ENCODE measurements around the gene LEPR. TPM values are rescaled to one million over a fixed set of nuclear protein-coding genes. Genes with fewer than 3 reads are reported as not detected.
A peak's percentile ranks its signal among the peaks of the same experiment; 100 is the strongest.

Gene LEPR
- total RNA-seq (10 to 100 TPM in 2 of 4 donors, 1 to 10 TPM in 2; 5.3 to 24.7 (median 9.9) TPM), polyA plus RNA-seq (1 to 10 TPM in 1 of 3 donors, under 1 TPM in 2; 0.46 to 2.6 (median 0.60) TPM)

DNA sequence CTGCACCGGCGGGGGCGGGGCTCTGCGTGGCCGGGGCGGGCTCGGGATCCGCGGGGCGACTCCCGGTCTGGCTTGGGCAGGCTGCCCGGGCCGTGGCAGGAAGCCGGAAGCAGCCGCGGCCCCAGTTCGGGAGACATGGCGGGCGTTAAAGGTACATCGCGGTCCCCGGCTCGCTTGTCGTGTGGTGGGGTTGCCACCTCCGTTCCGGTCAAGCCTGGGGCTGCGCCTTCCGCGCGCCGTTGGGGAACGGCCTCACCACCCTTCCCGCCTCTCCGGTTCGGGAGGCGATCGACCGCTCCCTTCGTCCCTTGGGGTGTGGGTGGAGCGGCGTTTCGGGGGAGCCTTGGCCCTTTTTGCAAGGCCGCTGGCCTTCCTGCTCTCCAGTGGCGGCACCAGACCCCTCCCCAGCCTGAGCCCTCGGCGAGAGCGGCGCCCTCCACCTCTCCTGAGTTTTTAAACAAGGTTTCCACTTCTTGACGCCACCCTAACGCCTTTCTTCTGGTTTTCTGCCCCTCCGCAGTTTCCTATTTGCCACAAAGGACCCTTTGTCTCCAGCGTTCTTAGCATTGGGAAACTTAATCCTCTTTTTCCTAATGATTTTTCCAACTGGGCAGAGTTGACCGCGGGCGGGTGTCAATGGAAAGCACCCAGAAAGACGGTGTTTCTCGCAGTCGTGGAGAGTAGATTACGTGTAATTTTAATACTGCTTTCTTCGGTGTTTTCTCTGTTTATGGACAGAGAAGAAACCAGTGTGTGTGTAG, at the start of gene LEPR, which contains the start of gene LEPROT:
TSS of gene LEPR (plus strand) at position 79 of the 761 bp plus-strand sequence. CDS start 144,898 bp downstream, outside the sequence.
TSS of gene LEPROT (plus strand) at position 79 of the 761 bp plus-strand sequence. CDS start at position 136, 57 bp downstream.
- 0 to 1% methylated on average over 60 of the region's 60 CpGs for WGBS, 2 donors
- Histone ChIP-seq H3K27ac (peak within 1 kb of the TSS; percentile 96 to 99 (median 98)), H3K4me1 (peaks cover 0 to 37% (median 33%) of the 10 kb centered on the region in 4 donors), H3K4me3 (peak within 1 kb of the TSS; percentile 88 to 95 (median 92)), H3K27me3 (no peaks in the 10 kb centered on the region), H3K36me3 (peaks cover 0 to 8% (median 3%) of the 10 kb centered on the region in 4 donors), H3K9me3 (no peaks in the 10 kb centered on the region)
- peak; percentile 64 for DNase-seq
- intact Hi-C loops (cut with DNase I), result loop anchor here (5.0 kb wide), 2 partner anchors 273 to 353 kb away; partner anchors contain the start of gene AK4
- TF ChIP-seq POLR2A (IDR thresholded peaks at IDR 0.05) (peak; percentile 61 to 72), POLR2AphosphoS5 (IDR thresholded peaks at IDR 0.05) (peak; percentile 82 to 94 (median 92)), EP300 (IDR thresholded peaks at IDR 0.05) (no peak)
- TF ChIP-seq, protein P1, sequence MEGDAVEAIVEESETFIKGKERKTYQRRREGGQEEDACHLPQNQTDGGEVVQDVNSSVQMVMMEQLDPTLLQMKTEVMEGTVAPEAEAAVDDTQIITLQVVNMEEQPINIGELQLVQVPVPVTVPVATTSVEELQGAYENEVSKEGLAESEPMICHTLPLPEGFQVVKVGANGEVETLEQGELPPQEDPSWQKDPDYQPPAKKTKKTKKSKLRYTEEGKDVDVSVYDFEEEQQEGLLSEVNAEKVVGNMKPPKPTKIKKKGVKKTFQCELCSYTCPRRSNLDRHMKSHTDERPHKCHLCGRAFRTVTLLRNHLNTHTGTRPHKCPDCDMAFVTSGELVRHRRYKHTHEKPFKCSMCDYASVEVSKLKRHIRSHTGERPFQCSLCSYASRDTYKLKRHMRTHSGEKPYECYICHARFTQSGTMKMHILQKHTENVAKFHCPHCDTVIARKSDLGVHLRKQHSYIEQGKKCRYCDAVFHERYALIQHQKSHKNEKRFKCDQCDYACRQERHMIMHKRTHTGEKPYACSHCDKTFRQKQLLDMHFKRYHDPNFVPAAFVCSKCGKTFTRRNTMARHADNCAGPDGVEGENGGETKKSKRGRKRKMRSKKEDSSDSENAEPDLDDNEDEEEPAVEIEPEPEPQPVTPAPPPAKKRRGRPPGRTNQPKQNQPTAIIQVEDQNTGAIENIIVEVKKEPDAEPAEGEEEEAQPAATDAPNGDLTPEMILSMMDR (IDR thresholded peaks at IDR 0.05), result no peak

DNA sequence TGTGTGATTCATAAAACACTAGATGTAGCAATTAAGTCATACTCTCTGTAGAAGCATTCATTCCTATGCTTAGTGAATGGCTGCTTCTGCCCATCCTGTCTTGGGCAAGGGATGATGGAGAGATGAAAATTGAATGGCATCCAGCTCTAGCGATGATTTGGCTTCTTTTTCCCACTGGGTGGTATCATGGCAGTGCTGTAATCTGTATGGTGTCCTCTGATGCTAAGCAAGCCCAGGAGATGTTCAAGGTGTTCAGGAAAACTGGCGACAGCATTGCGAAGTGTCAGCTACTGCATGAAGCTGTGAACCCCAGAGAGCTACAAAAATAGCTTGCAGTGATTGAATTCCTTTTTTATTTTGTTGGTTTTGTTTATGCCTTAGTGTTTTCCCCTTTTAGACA, 48.9 kb upstream of the LEPR start:
- no peak for DNase-seq
- Histone ChIP-seq H3K4me1 (no peaks in the 10 kb centered on the region), H3K36me3 (no peaks in the 10 kb centered on the region), H3K9me3 (no peaks in the 10 kb centered on the region), H3K4me3 (no peak overlapping the region), H3K27me3 (no peaks in the 10 kb centered on the region), H3K27ac (no peak overlapping the region)
- TF ChIP-seq EP300 (IDR thresholded peaks at IDR 0.05), result no peak
- TF ChIP-seq POLR2A (IDR thresholded peaks at IDR 0.05), result no peak
- TF ChIP-seq, protein P1 (IDR thresholded peaks at IDR 0.05), result no peak
- no peak for TF ChIP-seq POLR2AphosphoS5 (IDR thresholded peaks at IDR 0.05)
- intact Hi-C loops (cut with DNase I), result no loop called here
- WGBS, 2 donors, result 95 to 97% methylated on average over 3 of the region's 3 CpGs

GRCh38 chr1:65372557-65372956, 47.9 kb upstream of the LEPR start:
- Histone ChIP-seq H3K4me3 (no peak overlapping the region), H3K4me1 (no peaks in the 10 kb centered on the region), H3K36me3 (no peaks in the 10 kb centered on the region), H3K27ac (no peak overlapping the region), H3K27me3 (no peaks in the 10 kb centered on the region), H3K9me3 (no peaks in the 10 kb centered on the region)
- DNase-seq, result no peak
- intact Hi-C loops (cut with DNase I), result no loop called here
- 49 to 85% methylated on average over 1 of the region's 1 CpG for WGBS, 2 donors
- TF ChIP-seq EP300 (IDR thresholded peaks at IDR 0.05), result no peak
- no peak for TF ChIP-seq POLR2A (IDR thresholded peaks at IDR 0.05)
- no peak for TF ChIP-seq POLR2AphosphoS5 (IDR thresholded peaks at IDR 0.05)
- TF ChIP-seq, protein P1 (IDR thresholded peaks at IDR 0.05), result no peak

- no peak overlapping the region for H3K27ac ChIP-seq
- intact Hi-C loops (cut with DNase I), result no loop called here
- H3K27me3 ChIP-seq, result no peaks in the 10 kb centered on the region
- no peaks in the 10 kb centered on the region for H3K4me1 ChIP-seq
- DNase-seq, result no peak
- H3K4me3 ChIP-seq, result no peak overlapping the region
- WGBS, 2 donors, result 66 to 81% methylated on average over 4 of the region's 4 CpGs
- no peaks in the 10 kb centered on the region for H3K36me3 ChIP-seq
- TF ChIP-seq POLR2AphosphoS5 (IDR thresholded peaks at IDR 0.05) (no peak), POLR2A (IDR thresholded peaks at IDR 0.05) (no peak), EP300 (IDR thresholded peaks at IDR 0.05) (no peak)
- TF ChIP-seq, protein P1 (IDR thresholded peaks at IDR 0.05), result no peak
- no peaks in the 10 kb centered on the region for H3K9me3 ChIP-seq
Observed at GRCh38 chr1:65377496-65378246, 42.8 kb upstream of the LEPR start.
